Sigmoid colon (tissue), 4 donors: ENCODE measurements around the gene NRP2.

Experiments
- POLR2A ChIP-seq, 2 donors: fragments of 450-650 bp; IDR thresholded peaks; one replicate each; pipeline ENCODE4 v1.6.1; 2016; ENCODE audit warnings: antibody characterized with exemption in 2 of 2, mild to moderate bottlenecking in 2 of 2, moderate library complexity in 2 of 2
- POLR2AphosphoS5 ChIP-seq, 4 donors: sonication (generic); formaldehyde crosslinking; IDR thresholded peaks; one replicate each; pipeline ENCODE4 v1.6.1; 2017; ENCODE audit warnings: antibody characterized with exemption in 4 of 4
- TF ChIP-seq, protein P1 (sequence below), 4 experiments: fragments of 450-650 bp in 3 of 4; fragments of 200-600 bp in 1 of 4; IDR thresholded peaks; one replicate each; pipeline ENCODE4 v1.5.1; 2016 to 2019; ENCODE audit warnings: antibody characterized with exemption in 4 of 4, mild to moderate bottlenecking in 3 of 4, moderate library complexity in 2 of 4

DNA sequence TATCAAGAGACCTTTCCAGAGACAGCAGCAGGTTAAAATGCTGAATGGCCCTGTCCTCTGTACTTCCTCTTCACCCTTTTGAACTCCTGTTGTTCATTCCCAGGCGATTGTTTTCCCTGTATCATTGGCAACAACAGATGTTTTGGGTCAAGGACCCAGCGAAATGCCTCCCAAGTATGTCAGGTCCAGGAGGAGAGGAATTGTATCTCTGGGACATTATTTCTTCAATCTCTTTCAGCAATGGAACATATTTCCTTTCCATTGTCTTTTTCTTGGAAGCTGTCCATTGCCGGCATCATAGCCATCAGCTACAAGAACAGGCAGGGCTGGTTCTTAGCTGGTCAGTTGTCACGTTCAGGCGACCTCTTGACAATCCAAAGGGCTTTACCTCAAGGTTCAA lies 76.2 kb downstream of the NRP2 start:
- TF ChIP-seq POLR2A (IDR thresholded peaks at IDR 0.05) = no peak
- TF ChIP-seq, protein P1, sequence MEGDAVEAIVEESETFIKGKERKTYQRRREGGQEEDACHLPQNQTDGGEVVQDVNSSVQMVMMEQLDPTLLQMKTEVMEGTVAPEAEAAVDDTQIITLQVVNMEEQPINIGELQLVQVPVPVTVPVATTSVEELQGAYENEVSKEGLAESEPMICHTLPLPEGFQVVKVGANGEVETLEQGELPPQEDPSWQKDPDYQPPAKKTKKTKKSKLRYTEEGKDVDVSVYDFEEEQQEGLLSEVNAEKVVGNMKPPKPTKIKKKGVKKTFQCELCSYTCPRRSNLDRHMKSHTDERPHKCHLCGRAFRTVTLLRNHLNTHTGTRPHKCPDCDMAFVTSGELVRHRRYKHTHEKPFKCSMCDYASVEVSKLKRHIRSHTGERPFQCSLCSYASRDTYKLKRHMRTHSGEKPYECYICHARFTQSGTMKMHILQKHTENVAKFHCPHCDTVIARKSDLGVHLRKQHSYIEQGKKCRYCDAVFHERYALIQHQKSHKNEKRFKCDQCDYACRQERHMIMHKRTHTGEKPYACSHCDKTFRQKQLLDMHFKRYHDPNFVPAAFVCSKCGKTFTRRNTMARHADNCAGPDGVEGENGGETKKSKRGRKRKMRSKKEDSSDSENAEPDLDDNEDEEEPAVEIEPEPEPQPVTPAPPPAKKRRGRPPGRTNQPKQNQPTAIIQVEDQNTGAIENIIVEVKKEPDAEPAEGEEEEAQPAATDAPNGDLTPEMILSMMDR (IDR thresholded peaks at IDR 0.05) = no peak
- no peak for TF ChIP-seq POLR2AphosphoS5 (IDR thresholded peaks at IDR 0.05)
